CD4-positive, alpha-beta T cell treated with Interleukin-15 for 4 hours (primary cell): ENCODE data around the gene CACNG7.
"Not testable (repeated sequence)": the region's sequence is repeated elsewhere in the genome, so short reads cannot be mapped to it uniquely, and the experiment has no call there.

Experiments
- DNase-seq: peaks from one replicate; pipeline ENCODE4 v3.0.0-alpha.2; 2020; ENCODE audit warnings: low spot score

CACNG7 gene

GRCh38 chr19:53906211-53907192, 2.6 kb upstream of the CACNG7 start:
- DNase-seq: peak; percentile 58

GRCh38 chr19:53907193-53907581, 1.9 kb upstream of the CACNG7 start:
- no peak for DNase-seq

DNA sequence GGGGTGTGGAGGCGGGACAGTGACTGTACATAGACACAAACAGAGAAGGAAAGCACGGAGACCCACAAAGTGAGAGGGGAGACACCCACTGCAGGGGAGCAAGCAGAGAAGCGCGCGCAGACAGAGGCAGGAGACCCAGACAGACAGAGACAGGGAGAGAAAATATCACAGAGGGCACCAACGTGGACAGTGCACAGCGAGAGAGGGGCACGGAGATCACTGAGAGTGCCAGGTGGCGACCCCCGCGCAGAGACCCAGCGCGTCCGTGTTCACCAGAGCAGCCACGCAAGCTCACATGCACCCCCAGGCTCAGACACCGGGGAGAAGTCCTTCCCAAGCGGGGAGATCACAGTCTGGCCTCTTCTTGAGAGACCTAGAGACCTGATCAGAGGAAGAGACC, 1.4 kb upstream of the CACNG7 start:
- no peak for DNase-seq

GRCh38 chr19:53908106-53908934, 758 bp upstream of the CACNG7 start:
- DNase-seq: peak; percentile 23

DNA sequence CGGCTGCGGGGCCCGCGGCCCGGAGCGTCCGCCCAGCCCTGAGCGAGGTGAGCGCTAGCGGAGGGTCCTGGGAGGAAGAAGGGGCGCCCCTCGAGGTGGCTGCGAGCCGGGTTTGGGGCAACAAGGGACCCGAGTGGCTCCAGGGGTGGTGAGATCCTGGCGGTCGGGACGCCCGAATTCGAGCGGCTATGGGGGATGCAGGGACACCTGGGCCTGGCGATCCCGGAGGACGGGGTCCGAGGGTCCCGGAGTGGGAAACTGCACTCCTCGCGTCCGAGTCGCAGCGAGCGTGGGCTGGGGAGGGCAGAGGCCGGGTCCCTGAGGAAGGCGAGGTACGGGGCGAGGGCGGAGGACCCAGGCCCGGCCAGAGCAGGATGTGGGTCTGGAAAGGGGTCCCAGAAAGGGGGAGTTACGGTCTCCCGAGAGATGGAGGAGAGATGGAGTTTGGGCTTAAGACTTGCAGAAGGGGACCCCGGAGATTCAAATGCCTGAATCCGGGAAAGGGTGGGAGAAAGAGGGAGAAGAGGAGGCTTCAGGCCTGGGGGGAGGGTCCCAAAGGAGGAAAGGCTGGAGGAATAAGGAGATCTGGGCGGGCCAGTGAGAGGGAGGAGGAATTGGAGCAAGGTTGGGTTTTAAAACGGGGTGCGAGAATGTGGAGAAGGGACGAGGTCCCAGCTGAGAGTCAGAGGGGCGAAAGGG, 542 bp downstream of the CACNG7 start:
- no peak for DNase-seq

- no peak for DNase-seq
These were observed 1.1 kb downstream of the CACNG7 start for GRCh38 chr19:53910170-53910518.

DNA sequence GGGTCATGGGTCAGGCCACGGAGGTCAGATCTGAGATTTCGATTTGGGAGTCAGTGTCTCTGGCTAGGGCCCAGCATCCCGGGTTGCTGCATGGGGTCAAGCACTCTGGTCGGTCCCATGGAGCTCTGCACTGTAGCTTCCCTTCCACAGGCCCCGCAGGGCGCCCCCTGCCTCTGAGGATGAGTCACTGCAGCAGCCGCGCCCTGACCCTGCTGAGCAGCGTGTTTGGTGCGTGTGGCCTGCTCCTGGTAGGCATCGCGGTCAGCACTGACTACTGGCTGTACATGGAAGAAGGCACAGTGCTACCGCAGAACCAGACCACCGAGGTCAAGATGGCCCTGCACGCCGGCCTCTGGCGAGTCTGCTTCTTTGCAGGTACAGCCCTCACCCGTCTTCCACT, 3.6 kb downstream of the CACNG7 start:
- no peak for DNase-seq

GRCh38 chr19:53915000-53915399, 5.9 kb downstream of the CACNG7 start:
- DNase-seq: no peak

DNA sequence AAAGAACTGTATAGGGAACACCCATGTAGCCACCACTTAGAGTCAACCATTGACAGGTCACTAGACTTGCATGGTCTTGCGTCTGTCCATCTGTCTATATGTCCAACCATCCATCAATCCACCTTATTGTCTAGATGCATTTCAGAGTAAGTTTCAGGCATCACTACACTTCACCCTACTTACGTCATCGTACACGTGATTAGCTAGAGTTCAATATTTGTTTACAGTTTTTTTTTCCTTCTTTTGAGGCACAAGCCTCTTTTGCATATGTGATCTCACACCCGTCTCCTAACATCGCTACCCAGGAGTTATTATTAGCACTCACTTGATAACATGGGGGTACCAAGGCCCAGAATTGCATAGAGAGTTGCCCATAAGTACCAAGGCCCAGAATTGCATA, 6.9 kb downstream of the CACNG7 start:
- DNase-seq: no peak

DNA sequence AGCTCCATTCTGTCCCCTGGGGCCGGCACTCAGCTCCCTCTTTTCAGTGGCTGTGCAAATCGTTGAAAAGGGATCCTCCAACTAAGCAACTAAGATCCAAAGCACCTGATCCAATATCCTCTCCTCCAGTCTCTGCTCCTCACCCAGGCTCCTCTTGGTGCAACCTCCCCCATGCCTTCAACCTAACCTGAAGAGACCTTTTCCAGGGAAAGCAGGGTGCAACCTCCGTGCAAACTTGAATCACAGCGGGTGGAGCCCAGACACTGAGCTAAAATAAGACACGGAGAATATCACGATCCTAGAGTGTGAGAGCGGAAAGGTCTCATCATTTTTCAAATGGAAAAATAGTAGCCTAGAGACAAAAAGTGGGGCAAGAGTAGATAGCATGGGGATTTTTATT, 8.3 kb downstream of the CACNG7 start:
- DNase-seq: no peak

DNA sequence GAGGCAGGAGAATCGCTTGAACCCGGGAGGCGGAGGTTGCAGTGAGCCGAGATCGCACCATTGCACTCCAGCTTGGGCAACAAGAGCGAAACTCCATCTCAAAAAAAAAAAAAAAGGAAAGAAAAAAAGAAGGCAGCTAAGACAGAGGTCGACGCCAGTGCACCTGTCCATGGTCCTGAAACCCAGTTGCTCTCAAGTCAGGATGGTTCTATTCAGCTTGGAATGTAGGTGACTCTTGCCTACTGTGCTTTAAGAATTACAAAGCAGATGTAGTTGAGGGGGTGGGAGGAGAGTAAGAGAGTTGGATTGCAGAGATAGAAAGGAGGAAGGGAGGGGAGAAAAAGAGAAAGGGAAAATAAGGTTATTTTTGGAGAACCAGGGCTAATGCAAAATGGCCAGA, 18.7 kb downstream of the CACNG7 start:
- peak; percentile 6 for DNase-seq

DNA sequence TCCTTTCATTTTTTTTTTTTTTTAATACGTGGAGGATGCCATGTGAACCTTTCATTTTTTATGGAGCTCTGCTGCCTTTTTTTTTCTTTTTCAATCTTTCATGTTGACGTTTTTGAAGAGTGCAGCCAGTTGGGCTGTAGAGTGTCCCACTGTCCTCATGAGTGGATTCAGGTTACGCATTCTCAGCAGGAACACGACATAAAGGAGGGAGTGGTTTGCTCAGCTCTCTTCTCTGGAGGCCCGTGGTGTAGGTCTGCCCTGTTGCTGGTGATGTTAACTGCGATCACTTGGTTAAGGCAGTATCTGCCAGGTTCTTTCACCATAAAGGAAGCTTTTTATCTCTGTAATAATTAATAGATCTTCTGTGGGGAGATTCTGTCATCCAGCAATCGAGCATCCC, 27.0 kb downstream of the CACNG7 start:
- no peak for DNase-seq

- DNase-seq: no peak
These were observed 33.1 kb downstream of the CACNG7 start for GRCh38 chr19:53942001-53942786.

- DNase-seq: no peak
These were observed 35.3 kb downstream of the CACNG7 start for GRCh38 chr19:53944416-53944815.

- no peak for DNase-seq
These were observed 35.9 kb downstream of the CACNG7 start for GRCh38 chr19:53944933-53945332.

DNA sequence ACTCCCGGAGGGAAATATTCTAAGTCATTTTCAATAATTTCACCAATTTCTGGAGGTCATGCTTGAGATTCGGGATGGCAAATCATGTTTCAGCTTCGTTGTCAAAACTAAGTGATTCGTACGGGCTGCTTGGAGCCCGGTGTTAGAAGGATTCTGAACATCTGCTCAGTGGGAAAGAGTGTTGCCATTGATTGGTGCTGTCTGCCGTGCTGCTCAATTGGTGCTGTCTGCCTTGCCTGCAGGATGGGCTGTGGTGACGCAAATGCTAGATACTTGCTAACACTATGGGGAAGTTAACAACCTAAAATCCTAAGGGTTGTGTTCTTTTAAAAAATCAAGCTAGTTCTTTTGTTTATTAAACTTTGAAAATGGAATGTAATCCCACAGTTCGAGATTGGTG, 36.4 kb downstream of the CACNG7 start:
- no peak for DNase-seq

DNA sequence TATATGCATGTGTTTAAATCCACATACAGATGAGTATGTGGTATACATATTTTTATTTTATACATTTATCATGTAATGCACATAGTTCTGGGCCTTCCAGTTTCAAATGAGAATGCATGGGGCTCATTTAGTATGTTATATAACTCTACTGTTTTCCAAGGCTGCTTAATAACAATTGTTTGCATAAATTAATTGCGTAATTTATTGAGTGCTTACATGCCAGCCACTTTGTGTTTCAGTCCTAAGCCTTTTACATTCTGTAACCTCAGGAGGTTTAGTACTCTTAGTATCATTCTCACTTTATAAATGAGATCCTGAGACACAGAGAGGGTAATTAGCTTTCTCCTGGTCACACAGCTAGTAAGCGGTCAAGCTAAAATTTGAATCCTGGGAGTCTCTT, 36.9 kb downstream of the CACNG7 start:
- DNase-seq: no peak

DNA sequence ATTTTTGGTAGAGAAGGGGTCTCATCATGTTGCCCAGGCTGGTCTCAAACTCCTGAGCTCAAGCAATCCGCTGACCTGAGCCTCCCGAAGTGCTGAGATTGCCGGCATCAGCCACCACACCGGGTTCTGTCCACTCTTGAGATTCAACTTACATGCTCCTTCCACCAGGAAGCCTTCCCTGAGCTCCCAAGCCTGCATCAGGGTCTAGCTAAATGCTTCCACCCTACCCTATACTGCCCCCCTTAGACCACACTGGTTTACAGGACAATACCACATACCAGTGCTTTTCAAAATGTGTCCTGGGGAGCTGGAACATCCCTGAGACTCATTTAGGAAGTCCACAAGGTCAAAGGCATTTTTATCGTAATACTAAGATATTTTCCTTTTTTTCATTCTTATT, 38.5 kb downstream of the CACNG7 start:
- DNase-seq: no peak

- not testable (repeated sequence) for DNase-seq
These were observed 39.5 kb downstream of the CACNG7 start for GRCh38 chr19:53948611-53949010.

DNA sequence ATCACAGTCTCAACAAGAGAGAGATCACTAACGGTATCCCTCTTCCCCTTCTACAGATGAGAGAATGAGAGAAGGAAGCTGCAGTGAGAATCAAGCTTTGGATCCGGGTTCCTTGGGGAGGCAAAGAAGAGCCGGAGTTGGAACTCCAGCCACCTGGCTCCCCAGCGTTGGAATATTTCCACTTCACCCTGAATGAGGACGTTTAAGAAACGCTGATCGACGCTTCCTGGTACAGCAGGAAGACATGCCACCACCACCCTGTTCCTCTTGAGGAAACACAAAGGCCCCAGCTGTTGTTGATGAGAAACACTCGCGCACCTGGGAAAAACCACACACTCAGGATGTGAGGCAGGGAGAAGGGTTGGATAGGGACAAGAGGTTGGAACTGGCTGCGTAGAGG, 42.4 kb downstream of the CACNG7 start:
- DNase-seq: no peak

DNA sequence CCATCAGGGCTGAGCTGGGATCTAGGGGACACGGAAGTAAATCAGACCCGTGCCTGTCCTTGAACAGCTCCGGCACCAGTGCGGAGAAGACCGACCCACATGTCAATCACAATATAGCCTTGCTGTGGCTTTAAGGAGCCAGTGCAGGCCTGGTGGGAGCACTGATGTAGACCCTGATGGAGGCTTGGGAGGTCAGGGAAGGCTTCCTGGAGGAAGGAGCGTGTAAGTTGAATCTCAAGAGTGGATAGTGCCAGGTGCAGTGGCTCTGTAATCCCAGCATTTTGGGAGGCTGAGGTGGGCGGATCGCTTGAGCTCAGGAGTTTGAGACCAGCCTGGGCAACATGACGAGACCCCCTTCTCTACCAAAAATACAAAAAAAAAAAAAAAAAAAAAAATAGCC, 42.9 kb downstream of the CACNG7 start:
- DNase-seq: no peak

GRCh38 chr19:53953383-53953782, 44.3 kb downstream of the CACNG7 start:
- no peak for DNase-seq
